H9 (cell line): ENCODE results near the gene C6orf47. TPM values are rescaled to one million over a fixed set of nuclear protein-coding genes. Genes with fewer than 3 reads are reported as not detected.

Source experiments
- DNase-seq: peaks from one replicate; pipeline ENCODE4 v3.0.0-alpha.2; 2017
- H2AFZ ChIP-seq: one replicate; pipeline ENCODE4 v1.6.1; 2013; ENCODE audit warnings: mild to moderate bottlenecking, low read length, control low read depth, moderate library complexity
- H2AK5ac ChIP-seq: 2 replicates; pipeline ENCODE4 v1.6.1; 2013; ENCODE audit warnings: low read length, control low read depth, mixed read lengths; ENCODE audit not compliant: insufficient read length
- H2BK120ac ChIP-seq: one replicate; pipeline ENCODE4 v1.6.1; 2013; ENCODE audit warnings: low read depth, mild to moderate bottlenecking, low read length, control low read depth, inconsistent platforms; ENCODE audit not compliant: poor library complexity, severe bottlenecking
- H2BK12ac ChIP-seq: 2 replicates; pipeline ENCODE4 v1.6.1; 2013; ENCODE audit warnings: low read length, control low read depth, mixed read lengths, low read depth; ENCODE audit not compliant: insufficient read length
- H2BK15ac ChIP-seq: 2 replicates; pipeline ENCODE4 v1.6.1; 2013; ENCODE audit warnings: low read depth, low read length, control low read depth
- H2BK20ac ChIP-seq: one replicate; pipeline ENCODE4 v1.6.1; 2013; ENCODE audit warnings: low read depth, mild to moderate bottlenecking, low read length, control low read depth, inconsistent platforms; ENCODE audit not compliant: poor library complexity, severe bottlenecking
- H2BK5ac ChIP-seq: 2 replicates; pipeline ENCODE4 v1.6.1; 2013; ENCODE audit warnings: low read length, control low read depth, mixed read lengths; ENCODE audit not compliant: insufficient read length
- H3K14ac ChIP-seq: 2 replicates; pipeline ENCODE4 v1.6.1; 2013; ENCODE audit warnings: low read length, control low read depth; ENCODE audit not compliant: insufficient read depth
- H3K18ac ChIP-seq: 2 replicates; pipeline ENCODE4 v1.6.1; 2013; ENCODE audit warnings: low read depth, mild to moderate bottlenecking, mixed read lengths, low read length, control low read depth; ENCODE audit not compliant: insufficient read length
- H3K23ac ChIP-seq: 2 replicates; pipeline ENCODE4 v1.6.1; 2013; ENCODE audit warnings: low read length, control low read depth, mixed read lengths, low read depth; ENCODE audit not compliant: insufficient read length
- H3K23me2 ChIP-seq: 2 replicates; pipeline ENCODE4 v1.6.1; 2013; ENCODE audit warnings: low read depth, mild to moderate bottlenecking, mixed read lengths, low read length, control low read depth; ENCODE audit not compliant: insufficient read length, poor library complexity, severe bottlenecking
- H3K27ac ChIP-seq: 2 replicates; pipeline ENCODE4 v1.5.1; 2013; ENCODE audit warnings: low read length, control low read depth, mixed read lengths, low read depth; ENCODE audit not compliant: insufficient read length
- H3K27me3 ChIP-seq: 2 replicates; pipeline ENCODE4 v1.6.1; 2013; ENCODE audit warnings: low read length, control low read depth, inconsistent platforms; ENCODE audit not compliant: insufficient read depth
- H3K4ac ChIP-seq: 2 replicates; pipeline ENCODE4 v1.6.1; 2013; ENCODE audit warnings: low read depth, mild to moderate bottlenecking, control low read depth, inconsistent platforms, low read length, moderate library complexity
- H3K4me1 ChIP-seq: 2 replicates; pipeline ENCODE4 v1.6.1; 2013; ENCODE audit warnings: low read length, control low read depth, inconsistent platforms; ENCODE audit not compliant: insufficient read depth
- H3K4me2 ChIP-seq: 2 replicates; pipeline ENCODE4 v1.6.1; 2013; ENCODE audit warnings: low read length, control low read depth, mixed read lengths; ENCODE audit not compliant: insufficient read length, insufficient read depth
- H3K56ac ChIP-seq: 2 replicates; pipeline ENCODE4 v1.6.1; 2013; ENCODE audit warnings: low read depth, mild to moderate bottlenecking, mixed read lengths, low read length, control low read depth; ENCODE audit not compliant: insufficient read length
- H3K79me1 ChIP-seq: 2 replicates; pipeline ENCODE4 v1.6.1; 2013; ENCODE audit warnings: low read depth, mild to moderate bottlenecking, moderate library complexity, low read length, control low read depth, inconsistent platforms; ENCODE audit not compliant: insufficient read depth, poor library complexity, severe bottlenecking
- H3K79me2 ChIP-seq: 2 replicates; pipeline ENCODE4 v1.6.1; 2013; ENCODE audit warnings: low read length, control low read depth, inconsistent platforms; ENCODE audit not compliant: insufficient read depth
- H3K9ac ChIP-seq: 2 replicates; pipeline ENCODE4 v1.6.1; 2013; ENCODE audit warnings: low read length, control low read depth, mixed read lengths; ENCODE audit not compliant: insufficient read length; ENCODE audit errors: extremely low read depth
- H3K9me3 ChIP-seq: one replicate; pipeline ENCODE4 v1.6.1; 2013; ENCODE audit warnings: low read depth, low read length, inconsistent platforms; ENCODE audit not compliant: control insufficient read depth
- H3T11ph ChIP-seq: one replicate; pipeline ENCODE4 v1.6.1; 2013; ENCODE audit warnings: mild to moderate bottlenecking, low read length, control low read depth, inconsistent platforms
- H4K20me1 ChIP-seq: one replicate; pipeline ENCODE4 v1.6.1; 2013; ENCODE audit not compliant: control insufficient read depth, insufficient read length, insufficient read depth
- H4K5ac ChIP-seq: 2 replicates; pipeline ENCODE4 v1.6.1; 2013; ENCODE audit warnings: low read depth, mild to moderate bottlenecking, mixed read lengths, low read length, control low read depth; ENCODE audit not compliant: insufficient read length
- H4K8ac ChIP-seq: replicated peaks from 2 replicates; pipeline ENCODE4 v1.6.1; 2013; ENCODE audit warnings: low read length, control low read depth, mixed read lengths, low read depth; ENCODE audit not compliant: insufficient read length
- H4K91ac ChIP-seq: 2 replicates; pipeline ENCODE4 v1.6.1; 2013; ENCODE audit warnings: low read depth, mild to moderate bottlenecking, moderate library complexity, mixed read lengths, low read length, control low read depth; ENCODE audit not compliant: insufficient read length
- H3K27ac Mint-ChIP-seq, 3 experiments: 2 replicates in 2 of 3; 3 replicates in 1 of 3; pipeline ENCODE4 v1.8.0; 2020 to 2021; ENCODE audit warnings: mixed read lengths in 3 of 3, mild to moderate bottlenecking in 1 of 3, moderate library complexity in 1 of 3
- H3K27me3 Mint-ChIP-seq: 2 replicates; pipeline ENCODE4 v1.8.0; 2021; ENCODE audit warnings: low read depth, mild to moderate bottlenecking, moderate library complexity, mixed read lengths
- H3K36me3 Mint-ChIP-seq, 3 experiments: 2 replicates in 2 of 3; 3 replicates in 1 of 3; pipeline ENCODE4 v1.8.0; 2020 to 2021; ENCODE audit warnings: low read depth in 3 of 3, mixed read lengths in 3 of 3; ENCODE audit not compliant: insufficient read depth in 1 of 3
- H3K4me1 Mint-ChIP-seq, 2 experiments: 2 replicates each; pipeline ENCODE4 v1.8.0; 2020; ENCODE audit warnings: mixed read lengths in 2 of 2
- H3K4me3 Mint-ChIP-seq, 2 experiments: 2 replicates in 1 of 2; 3 replicates in 1 of 2; pipeline ENCODE4 v1.8.0; 2020 to 2021; ENCODE audit warnings: mild to moderate bottlenecking in 2 of 2, mixed read lengths in 2 of 2, moderate library complexity in 1 of 2
- H3K9me3 Mint-ChIP-seq, 2 experiments: 2 replicates in 1 of 2; 3 replicates in 1 of 2; pipeline ENCODE4 v1.8.0; 2020; ENCODE audit warnings: mild to moderate bottlenecking in 2 of 2, mixed read lengths in 2 of 2, moderate library complexity in 1 of 2
- WGBS: extraction: QIAGEN DNeasy Blood & Tissue Kit; methylation state at CpG from one replicate; pipeline ENCODE4 v1.1.7; 2013; ENCODE audit warnings: missing lambda C conversion rate, low lambda C conversion rate, mixed read lengths; ENCODE audit not compliant: insufficient read length; ENCODE audit errors: extremely low coverage; 5-methylcytosine and 5-hydroxymethylcytosine counted together
- total RNA-seq: library from RNA; stranded (reverse); gene quantifications from 2 replicates; pipeline ENCODE4 v1.2.1, GENCODE V29; 2021
- TF ChIP-seq, protein P1 (sequence below): fragments of 200-600 bp; sonication (generic); conservative IDR thresholded peaks from 3 replicates; pipeline ENCODE4 v1.8.0; 2021; ENCODE audit warnings: antibody characterized with exemption, mild to moderate bottlenecking

The C6orf47 gene
- total RNA-seq, 1 experiment from 2014 or later: 19.0 TPM

DNA sequence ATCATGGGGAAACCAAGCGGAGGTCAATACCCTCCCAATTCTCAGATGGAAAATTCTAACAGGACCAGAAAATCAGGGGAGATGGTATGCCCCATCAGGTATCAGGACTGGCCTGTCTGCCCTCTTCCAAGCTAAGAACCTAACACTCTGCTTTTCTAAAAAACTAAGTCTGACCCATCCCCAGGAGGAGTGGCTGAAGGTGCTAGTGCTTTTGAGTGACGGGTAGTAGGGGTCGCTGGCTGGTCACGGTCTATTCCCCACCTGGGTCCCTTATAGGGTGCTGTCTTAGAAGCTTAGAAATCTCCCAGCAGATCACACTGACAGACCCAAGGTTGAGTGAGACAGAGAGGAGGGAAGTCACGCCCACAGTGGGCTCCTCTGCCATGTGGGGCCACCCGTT, 33.0 kb upstream of the C6orf47 start:
- no peak overlapping the region for H3K23ac ChIP-seq
- H3T11ph ChIP-seq: no peak overlapping the region
- no peak overlapping the region for H2BK20ac ChIP-seq
- H3K79me2 ChIP-seq: no peaks in the 10 kb centered on the region
- DNase-seq: no peak
- H4K91ac ChIP-seq: no peak overlapping the region
- H3K36me3 Mint-ChIP-seq: peaks cover 9 to 55% (median 37%) of the 10 kb centered on the region in 3 experiments; a peak in 6 of 7 replicates
- no peak overlapping the region for H3K27ac ChIP-seq
- H3K27ac Mint-ChIP-seq: no peak overlapping the region
- no peak overlapping the region for H3K18ac ChIP-seq
- H3K79me1 ChIP-seq: no peaks in the 10 kb centered on the region
- no peaks in the 10 kb centered on the region for H3K27me3 Mint-ChIP-seq
- H3K23me2 ChIP-seq: no peaks in the 10 kb centered on the region
- H3K14ac ChIP-seq: no peak overlapping the region
- no peak overlapping the region for H2AFZ ChIP-seq
- H3K4me1 Mint-ChIP-seq: peaks cover 0 to 1% of the 10 kb centered on the region in 2 experiments; a peak in 1 of 4 replicates
- no peaks in the 10 kb centered on the region for H3K4me1 ChIP-seq
- H3K4me3 Mint-ChIP-seq: no peak overlapping the region
- H4K8ac ChIP-seq: no peak overlapping the region
- TF ChIP-seq, protein P1, sequence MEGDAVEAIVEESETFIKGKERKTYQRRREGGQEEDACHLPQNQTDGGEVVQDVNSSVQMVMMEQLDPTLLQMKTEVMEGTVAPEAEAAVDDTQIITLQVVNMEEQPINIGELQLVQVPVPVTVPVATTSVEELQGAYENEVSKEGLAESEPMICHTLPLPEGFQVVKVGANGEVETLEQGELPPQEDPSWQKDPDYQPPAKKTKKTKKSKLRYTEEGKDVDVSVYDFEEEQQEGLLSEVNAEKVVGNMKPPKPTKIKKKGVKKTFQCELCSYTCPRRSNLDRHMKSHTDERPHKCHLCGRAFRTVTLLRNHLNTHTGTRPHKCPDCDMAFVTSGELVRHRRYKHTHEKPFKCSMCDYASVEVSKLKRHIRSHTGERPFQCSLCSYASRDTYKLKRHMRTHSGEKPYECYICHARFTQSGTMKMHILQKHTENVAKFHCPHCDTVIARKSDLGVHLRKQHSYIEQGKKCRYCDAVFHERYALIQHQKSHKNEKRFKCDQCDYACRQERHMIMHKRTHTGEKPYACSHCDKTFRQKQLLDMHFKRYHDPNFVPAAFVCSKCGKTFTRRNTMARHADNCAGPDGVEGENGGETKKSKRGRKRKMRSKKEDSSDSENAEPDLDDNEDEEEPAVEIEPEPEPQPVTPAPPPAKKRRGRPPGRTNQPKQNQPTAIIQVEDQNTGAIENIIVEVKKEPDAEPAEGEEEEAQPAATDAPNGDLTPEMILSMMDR: no peak
- no peak overlapping the region for H2BK5ac ChIP-seq
- H4K5ac ChIP-seq: no peak overlapping the region
- H3K27me3 ChIP-seq: no peaks in the 10 kb centered on the region
- H2BK15ac ChIP-seq: no peak overlapping the region
- no peaks in the 10 kb centered on the region for H3K9me3 ChIP-seq
- H4K20me1 ChIP-seq: no peaks in the 10 kb centered on the region
- no peaks in the 10 kb centered on the region for H3K9me3 Mint-ChIP-seq
- H2AK5ac ChIP-seq: no peak overlapping the region
- no peak overlapping the region for H2BK120ac ChIP-seq
- no peak overlapping the region for H3K56ac ChIP-seq
- H3K4me2 ChIP-seq: no peak overlapping the region
- no CpG with 5 or more reads among the region's 6 CpGs for WGBS
- no peak overlapping the region for H3K9ac ChIP-seq
- H2BK12ac ChIP-seq: no peak overlapping the region
- H3K4ac ChIP-seq: no peak overlapping the region
